ENCODE data around the gene RDX. TPM values are rescaled to one million over a fixed set of nuclear protein-coding genes. Genes with fewer than 3 reads are reported as not detected.

RDX gene
- 10 to 100 TPM; 33.7 to 35.6 TPM for total RNA-seq

- peaks cover 9% of the 10 kb centered on the region for H3K36me3 Mint-ChIP-seq
- DNase-seq: peak; percentile 67
- H3K9me3 Mint-ChIP-seq: peaks cover 4% of the 10 kb centered on the region
- H3K4me3 Mint-ChIP-seq: peak within 1 kb of the TSS; percentile 94
- H3K27me3 Mint-ChIP-seq: no peaks in the 10 kb centered on the region
- H3K27ac Mint-ChIP-seq: peak within 1 kb of the TSS; percentile 85
- H3K4me1 Mint-ChIP-seq: peaks cover 36% of the 10 kb centered on the region
These were observed at the start of gene RDX for GRCh38 chr11:110296226-110297075. RDX (minus strand) TSS chr11:110296614; CDS start chr11:110279692, 16,922 bp downstream.

GRCh38 chr11:110345743-110346142 is 49.3 kb upstream of the RDX start:
- H3K9me3 Mint-ChIP-seq: peaks cover 11% of the 10 kb centered on the region
- peaks cover 15% of the 10 kb centered on the region for H3K36me3 Mint-ChIP-seq
- peaks cover 45% of the 10 kb centered on the region for H3K4me1 Mint-ChIP-seq
- no peak for DNase-seq
- H3K27ac Mint-ChIP-seq: peak overlapping the region; percentile 96
- H3K27me3 Mint-ChIP-seq: no peaks in the 10 kb centered on the region
- H3K4me3 Mint-ChIP-seq: no peak overlapping the region

- Mint-ChIP-seq H3K4me3 (no peak overlapping the region), H3K27me3 (no peaks in the 10 kb centered on the region), H3K36me3 (peaks cover 29% of the 10 kb centered on the region), H3K27ac (no peak overlapping the region), H3K9me3 (peaks cover 12% of the 10 kb centered on the region), H3K4me1 (peaks cover 17% of the 10 kb centered on the region)
- DNase-seq: no peak
These were observed 44.0 kb upstream of the RDX start for GRCh38 chr11:110340436-110340835.

GRCh38 chr11:110339456-110340250 is 43.2 kb upstream of the RDX start:
- Mint-ChIP-seq H3K36me3 (peaks cover 26% of the 10 kb centered on the region), H3K9me3 (peaks cover 9% of the 10 kb centered on the region), H3K27me3 (no peaks in the 10 kb centered on the region), H3K4me3 (no peak overlapping the region), H3K27ac (no peak overlapping the region), H3K4me1 (peaks cover 13% of the 10 kb centered on the region)
- DNase-seq: no peak

GRCh38 chr11:110338684-110339083 is 42.3 kb upstream of the RDX start:
- H3K4me3 Mint-ChIP-seq: no peak overlapping the region

GRCh38 chr11:110337570-110338193 is 41.3 kb upstream of the RDX start:
- Mint-ChIP-seq H3K4me1 (peaks cover 12% of the 10 kb centered on the region), H3K27ac (no peak overlapping the region), H3K9me3 (peaks cover 2% of the 10 kb centered on the region), H3K27me3 (no peaks in the 10 kb centered on the region), H3K4me3 (no peak overlapping the region), H3K36me3 (peaks cover 19% of the 10 kb centered on the region)
- DNase-seq: peak; percentile 38

More at GRCh38 chr11:110338684-110339083, 42.3 kb upstream of the RDX start:
- Mint-ChIP-seq H3K4me1 (peaks cover 13% of the 10 kb centered on the region), H3K27me3 (no peaks in the 10 kb centered on the region), H3K36me3 (peaks cover 25% of the 10 kb centered on the region), H3K9me3 (peaks cover 5% of the 10 kb centered on the region), H3K27ac (no peak overlapping the region)
- no peak for DNase-seq

GRCh38 chr11:110336054-110336453 is 39.6 kb upstream of the RDX start:
- Mint-ChIP-seq H3K9me3 (peaks cover 2% of the 10 kb centered on the region), H3K4me3 (no peak overlapping the region), H3K27ac (no peak overlapping the region), H3K4me1 (peaks cover 12% of the 10 kb centered on the region), H3K36me3 (peaks cover 29% of the 10 kb centered on the region), H3K27me3 (no peaks in the 10 kb centered on the region)
- no peak for DNase-seq

- no peaks in the 10 kb centered on the region for H3K27me3 Mint-ChIP-seq
- H3K36me3 Mint-ChIP-seq: peaks cover 33% of the 10 kb centered on the region
These were observed 38.9 kb upstream of the RDX start for GRCh38 chr11:110335358-110335757.

GRCh38 chr11:110331626-110332025 is 35.2 kb upstream of the RDX start:
- Mint-ChIP-seq H3K27ac (no peak overlapping the region), H3K4me1 (peaks cover 14% of the 10 kb centered on the region), H3K27me3 (no peaks in the 10 kb centered on the region), H3K4me3 (no peak overlapping the region), H3K36me3 (peaks cover 41% of the 10 kb centered on the region), H3K9me3 (peaks cover 13% of the 10 kb centered on the region)
- no peak for DNase-seq

More at GRCh38 chr11:110335358-110335757, 38.9 kb upstream of the RDX start:
- Mint-ChIP-seq H3K27ac (no peak overlapping the region), H3K4me1 (peaks cover 12% of the 10 kb centered on the region), H3K9me3 (peaks cover 6% of the 10 kb centered on the region), H3K4me3 (no peak overlapping the region)
- DNase-seq: no peak

- H3K27ac Mint-ChIP-seq: peak overlapping the region; percentile 96
- H3K4me3 Mint-ChIP-seq: peak overlapping the region; percentile 98
- peaks cover 13% of the 10 kb centered on the region for H3K9me3 Mint-ChIP-seq
- peaks cover 39% of the 10 kb centered on the region for H3K36me3 Mint-ChIP-seq
- peaks cover 14% of the 10 kb centered on the region for H3K4me1 Mint-ChIP-seq
- DNase-seq: no peak
- H3K27me3 Mint-ChIP-seq: no peaks in the 10 kb centered on the region
These were observed 33.0 kb upstream of the RDX start for GRCh38 chr11:110329445-110329844.

- Mint-ChIP-seq H3K36me3 (peaks cover 38% of the 10 kb centered on the region), H3K4me3 (peak overlapping the region; percentile 98)
- no peak for DNase-seq
These were observed 31.1 kb upstream of the RDX start for GRCh38 chr11:110327508-110327907.

GRCh38 chr11:110323786-110324185 is 27.4 kb upstream of the RDX start:
- DNase-seq: no peak
- Mint-ChIP-seq H3K36me3 (peaks cover 6% of the 10 kb centered on the region), H3K4me1 (peaks cover 11% of the 10 kb centered on the region), H3K4me3 (no peak overlapping the region), H3K27me3 (peaks cover 13% of the 10 kb centered on the region), H3K27ac (no peak overlapping the region), H3K9me3 (peaks cover 4% of the 10 kb centered on the region)

More at GRCh38 chr11:110327508-110327907, 31.1 kb upstream of the RDX start:
- Mint-ChIP-seq H3K27ac (peak overlapping the region; percentile 96), H3K9me3 (peaks cover 13% of the 10 kb centered on the region), H3K27me3 (peaks cover 1% of the 10 kb centered on the region), H3K4me1 (peaks cover 14% of the 10 kb centered on the region)

GRCh38 chr11:110319501-110319900 is 23.1 kb upstream of the RDX start:
- no peaks in the 10 kb centered on the region for H3K36me3 Mint-ChIP-seq
- no peaks in the 10 kb centered on the region for H3K4me1 Mint-ChIP-seq

GRCh38 chr11:110318638-110319404 is 22.4 kb upstream of the RDX start:
- Mint-ChIP-seq H3K4me3 (no peak overlapping the region), H3K9me3 (no peaks in the 10 kb centered on the region), H3K4me1 (no peaks in the 10 kb centered on the region), H3K27me3 (peaks cover 26% of the 10 kb centered on the region), H3K36me3 (no peaks in the 10 kb centered on the region), H3K27ac (no peak overlapping the region)
- DNase-seq: no peak

More at GRCh38 chr11:110319501-110319900, 23.1 kb upstream of the RDX start:
- Mint-ChIP-seq H3K27ac (no peak overlapping the region), H3K4me3 (no peak overlapping the region), H3K27me3 (peaks cover 26% of the 10 kb centered on the region), H3K9me3 (no peaks in the 10 kb centered on the region)
- no peak for DNase-seq

All from activated naive CD8-positive, alpha-beta T cell treated with anti-CD3 and anti-CD28 coated beads for 36 hours (primary cell).